IMR-90 (cell line): ENCODE data around the gene TBCD. TPM values are rescaled to one million over a fixed set of nuclear protein-coding genes. Genes with fewer than 3 reads are reported as not detected.

Experiments
- ATAC-seq: fragments of 200-7000 bp; cut with Tn5 transposase; 2 replicates; pipeline ENCODE4 v1.9.1; 2020; ENCODE audit warnings: low read depth, mild to moderate bottlenecking, moderate library complexity
- BruUV-seq: library from RNA; stranded (reverse); fragments of 400-500 nt; replicated peaks from 2 replicates; lab custom pipeline; 2021; lab: Mats Ljungman, UMichigan
- CTCF ChIA-PET: fragments of 300-600 bp; formaldehyde crosslinking; extraction: SDS; loops from one replicate; lab custom pipeline; 2021; ENCODE audit warnings: antibody characterized with exemption; lab: Yijun Ruan, JAX
- POLR2A ChIA-PET: fragments of 300-600 bp; sonication (Branson Sonifier 250); formaldehyde crosslinking; loops from one replicate; lab custom pipeline; 2022; ENCODE audit warnings: antibody characterized with exemption; ENCODE audit not compliant: unreplicated experiment; lab: Charles Lee
- DNase-seq: peaks from one replicate; pipeline ENCODE4 v3.0.0; 2013
- H2AFZ ChIP-seq: replicated peaks from 2 replicates; pipeline ENCODE3; 2013; ENCODE audit warnings: low read length, mild to moderate bottlenecking; ENCODE audit not compliant: poor library complexity
- H2AK5ac ChIP-seq: 2 replicates; pipeline ENCODE4 v1.6.1; 2013; ENCODE audit warnings: low read depth, low read length, inconsistent platforms
- H2AK9ac ChIP-seq: replicated peaks from 2 replicates; pipeline ENCODE3; 2013; ENCODE audit warnings: mild to moderate bottlenecking, low read depth, low read length, moderate library complexity; ENCODE audit not compliant: poor library complexity
- H2BK120ac ChIP-seq: 2 replicates; pipeline ENCODE4 v1.6.1; 2013; ENCODE audit warnings: low read depth, low read length, inconsistent platforms
- H2BK15ac ChIP-seq: 3 replicates; pipeline ENCODE4 v1.6.1; 2013; ENCODE audit warnings: low read depth, low read length, inconsistent platforms
- H2BK20ac ChIP-seq: 2 replicates; pipeline ENCODE4 v1.6.1; 2013; ENCODE audit warnings: low read depth, mild to moderate bottlenecking, inconsistent platforms, low read length, moderate library complexity
- H2BK5ac ChIP-seq: 2 replicates; pipeline ENCODE4 v1.6.1; 2013; ENCODE audit warnings: mild to moderate bottlenecking, low read depth, low read length, inconsistent platforms; ENCODE audit not compliant: poor library complexity, severe bottlenecking
- H3K14ac ChIP-seq: replicated peaks from 2 replicates; pipeline ENCODE4 v1.6.1; 2013; ENCODE audit warnings: low read depth, low read length, inconsistent platforms
- H3K18ac ChIP-seq: 2 replicates; pipeline ENCODE4 v1.6.1; 2013; ENCODE audit warnings: low read depth, low read length, control low read depth
- H3K23ac ChIP-seq: 2 replicates; pipeline ENCODE4 v1.6.1; 2013; ENCODE audit warnings: low read depth, low read length, inconsistent platforms
- H3K27ac ChIP-seq: 2 replicates; pipeline ENCODE4 v1.5.1; 2013; ENCODE audit warnings: mild to moderate bottlenecking, control low read depth, low read length; ENCODE audit not compliant: insufficient read depth
- H3K27me3 ChIP-seq: 2 replicates; pipeline ENCODE4 v1.6.1; 2013; ENCODE audit warnings: low read length; ENCODE audit not compliant: control insufficient read depth, insufficient read depth
- H3K36me3 ChIP-seq: 2 replicates; pipeline ENCODE4 v1.6.1; 2013; ENCODE audit warnings: low read length, mixed read lengths; ENCODE audit not compliant: control insufficient read depth, insufficient read depth
- H3K4ac ChIP-seq: 2 replicates; pipeline ENCODE4 v1.6.1; 2013; ENCODE audit warnings: low read depth, low read length, inconsistent platforms
- H3K4me1 ChIP-seq: 2 replicates; pipeline ENCODE4 v1.6.1; 2013; ENCODE audit warnings: low read length, mixed read lengths; ENCODE audit not compliant: control insufficient read depth, insufficient read depth
- H3K4me2 ChIP-seq: 2 replicates; pipeline ENCODE4 v1.6.1; 2013; ENCODE audit warnings: low read depth, mild to moderate bottlenecking, control low read depth, low read length, moderate library complexity
- H3K4me3 ChIP-seq: 2 replicates; pipeline ENCODE4 v1.5.1; 2013; ENCODE audit warnings: low read depth, mild to moderate bottlenecking, control low read depth, low read length, moderate library complexity; ENCODE audit not compliant: insufficient read depth
- H3K56ac ChIP-seq: 2 replicates; pipeline ENCODE4 v1.6.1; 2013; ENCODE audit warnings: low read length, inconsistent platforms; ENCODE audit not compliant: insufficient read depth; ENCODE audit errors: extremely low read depth
- H3K79me1 ChIP-seq, 2 experiments: 2 replicates each; pipeline ENCODE4 v1.6.1; 2013; ENCODE audit warnings: low read length in 2 of 2, inconsistent platforms in 1 of 2, low read depth in 1 of 2
- H3K9ac ChIP-seq: 2 replicates; pipeline ENCODE4 v1.6.1; 2013; ENCODE audit warnings: low read depth, low read length, control low read depth
- H3K9me1 ChIP-seq: 2 replicates; pipeline ENCODE4 v1.6.1; 2013; ENCODE audit warnings: low read length, inconsistent platforms; ENCODE audit not compliant: insufficient read depth
- H3K9me3 ChIP-seq: 2 replicates; pipeline ENCODE4 v1.6.1; 2013; ENCODE audit warnings: low read length; ENCODE audit not compliant: control insufficient read depth, insufficient read depth
- H4K20me1 ChIP-seq: 2 replicates; pipeline ENCODE4 v1.6.1; 2013; ENCODE audit warnings: low read length, inconsistent platforms; ENCODE audit not compliant: insufficient read depth
- H4K5ac ChIP-seq: 2 replicates; pipeline ENCODE4 v1.6.1; 2013; ENCODE audit warnings: mild to moderate bottlenecking, low read depth, low read length, control low read depth
- H4K8ac ChIP-seq, 2 experiments: 2 replicates each; pipeline ENCODE4 v1.6.1; 2013; ENCODE audit warnings: low read depth in 2 of 2, low read length in 2 of 2, control low read depth in 1 of 2, inconsistent platforms in 1 of 2
- H4K91ac ChIP-seq: 2 replicates; pipeline ENCODE4 v1.6.1; 2013; ENCODE audit warnings: low read depth, low read length, inconsistent platforms; ENCODE audit not compliant: insufficient read depth
- CHD1 ChIP-seq: IDR thresholded peaks from 2 replicates; pipeline ENCODE4 v1.6.1; 2012; ENCODE audit warnings: low read depth, low read length, improper control_type of control experiment
- ELK1 ChIP-seq: fragments of 150-350 bp; IDR thresholded peaks from 2 replicates; pipeline ENCODE4 v1.6.1; 2016; ENCODE audit warnings: low read depth, mild to moderate bottlenecking, low read length, moderate library complexity, borderline replicate concordance
- FOS ChIP-seq: fragments of 150-350 bp; IDR thresholded peaks from 2 replicates; pipeline ENCODE4 v1.6.1; 2016; ENCODE audit warnings: low read depth, low read length
- MAFK ChIP-seq: IDR thresholded peaks from 2 replicates; pipeline ENCODE4 v1.6.1; 2012; ENCODE audit warnings: low read depth, low read length, improper control_type of control experiment
- NFE2L2 ChIP-seq: fragments of 150-350 bp; IDR thresholded peaks from 2 replicates; pipeline ENCODE4 v1.6.1; 2016; ENCODE audit warnings: low read depth, mild to moderate bottlenecking, low read length
- RAD21 ChIP-seq: IDR thresholded peaks from 2 replicates; pipeline ENCODE4 v1.6.1; 2012; ENCODE audit warnings: low read length, improper control_type of control experiment
- RFX5 ChIP-seq: IDR thresholded peaks from 2 replicates; pipeline ENCODE4 v1.8.0; 2012; ENCODE audit warnings: low read depth, mild to moderate bottlenecking, low read length, moderate library complexity
- SMC3 ChIP-seq: fragments of 150-350 bp; IDR thresholded peaks from 2 replicates; pipeline ENCODE4 v1.6.1; 2016; ENCODE audit warnings: low read depth, mild to moderate bottlenecking, antibody characterized with exemption, low read length, moderate library complexity
- WGBS, 2 experiments: methylation state at CpG; one replicate each; pipeline versions ENCODE4 v1.1.5 to v1.1.7; 2013; ENCODE audit warnings: missing lambda C conversion rate in 2 of 2; ENCODE audit not compliant: insufficient read length in 1 of 2; ENCODE audit errors: extremely low coverage in 2 of 2; 5-methylcytosine and 5-hydroxymethylcytosine counted together
- dilution Hi-C: fragments of 300-500 bp; cut with HindIII; formaldehyde crosslinking; loops from one replicate; pipeline ENCODE4 v1.14.3; 2018; ENCODE audit warnings: low sequenced_read_pairs; ENCODE audit not compliant: unreplicated experiment
- in situ Hi-C: fragments of 300-500 bp; cut with MboI; formaldehyde crosslinking; loops from 3 replicates; pipeline ENCODE4 v1.14.3; 2019; ENCODE audit warnings: low sequenced_read_pairs, inconsistent platforms, mixed read lengths
- intact Hi-C: fragments of 100-400 bp; cut with micrococcal nuclease; formaldehyde crosslinking; loops from 2 replicates; pipeline ENCODE4 v1.10.0; 2022
- polyA plus RNA-seq, 3 experiments: library from polyadenylated mRNA; depleted of rRNA; stranded (reverse); fragments of >200 nt; gene quantifications; 2 replicates each; pipeline ENCODE4 v1.2.3, GENCODE V29; 2012; ENCODE audit warnings: low replicate concordance in 1 of 3
- total RNA-seq: library from RNA; depleted of rRNA; stranded (reverse); fragments of >200 nt; gene quantifications from 2 replicates; pipeline ENCODE4 v1.2.3, GENCODE V29; 2012
- TF ChIP-seq, protein P1 (sequence below): conservative IDR thresholded peaks from 2 replicates; pipeline ENCODE4 v1.5.1; 2012; ENCODE audit warnings: mild to moderate bottlenecking, low read depth, low read length, improper control_type of control experiment

The TBCD gene
- total and polyA plus RNA-seq, 2 of the 4 experiments (the other 2 are of a cell fraction), result 21.9 to 54.5 TPM

DNA sequence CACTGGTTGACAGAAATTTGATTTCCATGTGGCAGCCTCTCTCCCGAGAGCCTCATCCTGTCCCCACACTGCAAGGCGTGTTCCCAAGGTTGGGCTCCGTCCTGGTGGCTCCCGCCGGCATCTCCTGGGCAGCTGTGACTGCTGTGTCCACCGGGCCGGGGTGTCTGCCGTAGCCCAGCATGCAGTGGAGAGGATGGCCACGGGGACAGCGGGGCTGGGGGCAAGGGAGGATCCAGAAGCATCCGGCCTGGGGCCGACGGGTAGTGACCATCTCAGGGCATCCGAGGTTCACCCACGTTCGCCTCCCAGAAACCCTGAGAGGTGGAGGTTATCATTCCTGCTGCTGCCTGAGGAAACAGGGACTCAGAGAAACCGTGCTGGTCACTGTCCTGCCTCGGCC, 46.1 kb upstream of the TBCD start:
- TF ChIP-seq MAFK (no peak), SMC3 (no peak), CHD1 (no peak), FOS (no peak), RFX5 (no peak), ELK1 (no peak), RAD21 (no peak), NFE2L2 (no peak)
- TF ChIP-seq, protein P1, sequence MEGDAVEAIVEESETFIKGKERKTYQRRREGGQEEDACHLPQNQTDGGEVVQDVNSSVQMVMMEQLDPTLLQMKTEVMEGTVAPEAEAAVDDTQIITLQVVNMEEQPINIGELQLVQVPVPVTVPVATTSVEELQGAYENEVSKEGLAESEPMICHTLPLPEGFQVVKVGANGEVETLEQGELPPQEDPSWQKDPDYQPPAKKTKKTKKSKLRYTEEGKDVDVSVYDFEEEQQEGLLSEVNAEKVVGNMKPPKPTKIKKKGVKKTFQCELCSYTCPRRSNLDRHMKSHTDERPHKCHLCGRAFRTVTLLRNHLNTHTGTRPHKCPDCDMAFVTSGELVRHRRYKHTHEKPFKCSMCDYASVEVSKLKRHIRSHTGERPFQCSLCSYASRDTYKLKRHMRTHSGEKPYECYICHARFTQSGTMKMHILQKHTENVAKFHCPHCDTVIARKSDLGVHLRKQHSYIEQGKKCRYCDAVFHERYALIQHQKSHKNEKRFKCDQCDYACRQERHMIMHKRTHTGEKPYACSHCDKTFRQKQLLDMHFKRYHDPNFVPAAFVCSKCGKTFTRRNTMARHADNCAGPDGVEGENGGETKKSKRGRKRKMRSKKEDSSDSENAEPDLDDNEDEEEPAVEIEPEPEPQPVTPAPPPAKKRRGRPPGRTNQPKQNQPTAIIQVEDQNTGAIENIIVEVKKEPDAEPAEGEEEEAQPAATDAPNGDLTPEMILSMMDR, result no peak
- Histone ChIP-seq H4K8ac (no peak overlapping the region), H3K9me3 (no peaks in the 10 kb centered on the region), H3K27me3 (peaks cover 12% of the 10 kb centered on the region; the same call in 1 of the 2 replicates), H2AFZ (no peak overlapping the region), H3K4me1 (no peaks in the 10 kb centered on the region), H2AK5ac (no peak overlapping the region), H3K9me1 (no peaks in the 10 kb centered on the region), H2BK20ac (no peak overlapping the region), H2AK9ac (no peak overlapping the region), H2BK15ac (no peak overlapping the region), H3K4ac (no peak overlapping the region), H3K9ac (no peak overlapping the region), H3K79me1 (no peaks in the 10 kb centered on the region), H3K4me2 (no peak overlapping the region), H4K5ac (no peak overlapping the region), H3K56ac (no peak overlapping the region), H4K91ac (no peak overlapping the region), H2BK5ac (no peak overlapping the region), H4K20me1 (no peaks in the 10 kb centered on the region), H3K27ac (no peak overlapping the region), H3K23ac (no peak overlapping the region), H3K4me3 (no peak overlapping the region), H3K18ac (no peak overlapping the region), H3K36me3 (no peaks in the 10 kb centered on the region), H2BK120ac (no peak overlapping the region), H3K14ac (no peak overlapping the region)
- dilution Hi-C loops, result no loop called here
- no peak for ATAC-seq
- no TSS peak for BruUV-seq
- intact Hi-C loops, result no loop called here
- WGBS, 2 experiments, result 76% methylated on average over 12 of the region's 18 CpGs; no CpG with 5 or more reads in 1 of the 2 experiments
- ChIA-PET POLR2A (no interaction called here), CTCF (no interaction called here)
- in situ Hi-C loops, result no loop called here
- DNase-seq, result no peak
